GM06990 (cell line): ENCODE measurements around the gene ING1.
"Not testable (repeated sequence)": the region's sequence is repeated elsewhere in the genome, so short reads cannot be mapped to it uniquely, and the experiment has no call there.

Experiments
- DNase-seq: peaks from one replicate; pipeline ENCODE4 v3.0.0-alpha.2; 2011; ENCODE audit not compliant: insufficient read length; ENCODE audit errors: extremely low read depth
- H3K27me3 ChIP-seq: replicated peaks from 2 replicates; pipeline ENCODE4 v1.6.0; 2011; ENCODE audit warnings: low read length; ENCODE audit not compliant: control insufficient read depth, insufficient read depth
- H3K36me3 ChIP-seq: 2 replicates; pipeline ENCODE4 v1.5.1; 2011; ENCODE audit warnings: low read length; ENCODE audit not compliant: control insufficient read depth, insufficient read depth
- H3K4me3 ChIP-seq: replicated peaks from 2 replicates; pipeline ENCODE4 v1.5.1; 2011; ENCODE audit warnings: low read depth, mild to moderate bottlenecking, control low read depth, low read length
- CTCF ChIP-seq: IDR thresholded peaks from 2 replicates; pipeline ENCODE4 v1.5.1; 2011; ENCODE audit warnings: low read length, control low read depth, mild to moderate bottlenecking, inconsistent platforms; ENCODE audit not compliant: insufficient read depth, poor library complexity, severe bottlenecking

ING1 gene

GRCh38 chr13:110685305-110686020 lies 28.0 kb upstream of the ING1 start:
- no peak for DNase-seq
- Histone ChIP-seq H3K27me3 (no peaks in the 10 kb centered on the region), H3K4me3 (no peak overlapping the region), H3K36me3 (peaks cover 13% of the 10 kb centered on the region)
- TF ChIP-seq CTCF: no peak

GRCh38 chr13:110687736-110688135 lies 25.8 kb upstream of the ING1 start:
- H3K36me3 ChIP-seq: peaks cover 13% of the 10 kb centered on the region
- no peak for DNase-seq
- no peak for TF ChIP-seq CTCF
- no peaks in the 10 kb centered on the region for H3K27me3 ChIP-seq
- H3K4me3 ChIP-seq: no peak overlapping the region

- no peaks in the 10 kb centered on the region for H3K27me3 ChIP-seq
- peaks cover 6% of the 10 kb centered on the region for H3K36me3 ChIP-seq
- no peak overlapping the region for H3K4me3 ChIP-seq
- no peak for DNase-seq
- no peak for TF ChIP-seq CTCF
Measured at GRCh38 chr13:110689041-110689440, 24.5 kb upstream of the ING1 start.

GRCh38 chr13:110689711-110690110 lies 23.8 kb upstream of the ING1 start:
- DNase-seq: no peak
- H3K36me3 ChIP-seq: peaks cover 6% of the 10 kb centered on the region

GRCh38 chr13:110690516-110690915 lies 23.0 kb upstream of the ING1 start:
- DNase-seq: no peak
- Histone ChIP-seq H3K4me3 (no peak overlapping the region), H3K36me3 (peaks cover 6% of the 10 kb centered on the region), H3K27me3 (no peaks in the 10 kb centered on the region)
- no peak for TF ChIP-seq CTCF

More at GRCh38 chr13:110689711-110690110, 23.8 kb upstream of the ING1 start:
- H3K4me3 ChIP-seq: no peak overlapping the region
- no peaks in the 10 kb centered on the region for H3K27me3 ChIP-seq
- TF ChIP-seq CTCF: no peak

- not testable (repeated sequence) for H3K4me3 ChIP-seq, H3K27me3 ChIP-seq, DNase-seq
- H3K36me3 ChIP-seq: peaks cover 13% of the 10 kb centered on the region
Measured at GRCh38 chr13:110695774-110696173, 17.7 kb upstream of the ING1 start.
